HG02943 (cell line): ENCODE data around the gene ANKS1A.

Source experiments
- ATAC-seq: cut with Tn5 transposase; IDR thresholded peaks from one replicate; pipeline ENCODE4 v1.9.1; 2021; ENCODE audit warnings: mild to moderate bottlenecking, low read depth, moderate library complexity; ENCODE audit not compliant: unreplicated experiment

Gene ANKS1A

DNA sequence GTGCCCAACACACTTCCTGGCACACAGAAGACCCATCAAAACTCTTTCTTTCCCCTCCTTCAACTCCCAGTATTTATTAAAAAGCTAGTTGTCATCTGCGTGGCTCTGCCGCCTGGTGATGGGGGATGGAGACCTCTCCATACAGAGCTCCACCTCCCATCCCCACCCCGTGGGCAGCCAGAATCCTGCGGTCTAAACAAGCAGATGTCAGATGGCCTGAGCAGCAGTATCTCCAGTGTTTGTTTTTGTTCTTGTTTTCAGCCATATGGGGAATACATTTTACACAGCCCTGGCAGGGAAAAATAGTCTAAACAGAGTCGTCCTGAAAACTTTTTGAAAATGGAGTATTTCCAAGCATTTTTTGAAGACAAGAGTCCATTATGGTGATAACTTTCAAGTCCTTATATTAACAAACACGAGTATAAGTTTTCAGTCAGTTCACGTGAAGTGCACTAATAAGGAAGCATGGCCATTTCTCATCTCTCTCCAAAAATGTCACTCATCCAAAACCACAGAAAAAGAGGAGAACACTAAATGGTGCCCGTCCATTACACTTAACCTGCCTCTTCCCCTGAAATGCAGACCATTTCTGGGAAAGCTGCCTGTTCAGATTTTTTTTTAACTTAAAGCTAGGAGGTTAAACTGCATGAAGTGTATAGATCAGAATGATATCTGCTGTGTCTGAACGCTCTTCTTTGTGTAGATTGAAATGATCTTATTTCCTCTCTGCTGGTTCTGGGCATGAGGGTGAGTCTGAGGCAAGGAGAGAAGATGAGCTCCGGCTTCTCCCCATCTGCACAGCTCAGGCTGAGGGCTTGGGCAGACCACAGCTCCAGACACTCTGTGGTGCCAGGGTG lies 161.1 kb downstream of the ANKS1A start:
- ATAC-seq = no peak

DNA sequence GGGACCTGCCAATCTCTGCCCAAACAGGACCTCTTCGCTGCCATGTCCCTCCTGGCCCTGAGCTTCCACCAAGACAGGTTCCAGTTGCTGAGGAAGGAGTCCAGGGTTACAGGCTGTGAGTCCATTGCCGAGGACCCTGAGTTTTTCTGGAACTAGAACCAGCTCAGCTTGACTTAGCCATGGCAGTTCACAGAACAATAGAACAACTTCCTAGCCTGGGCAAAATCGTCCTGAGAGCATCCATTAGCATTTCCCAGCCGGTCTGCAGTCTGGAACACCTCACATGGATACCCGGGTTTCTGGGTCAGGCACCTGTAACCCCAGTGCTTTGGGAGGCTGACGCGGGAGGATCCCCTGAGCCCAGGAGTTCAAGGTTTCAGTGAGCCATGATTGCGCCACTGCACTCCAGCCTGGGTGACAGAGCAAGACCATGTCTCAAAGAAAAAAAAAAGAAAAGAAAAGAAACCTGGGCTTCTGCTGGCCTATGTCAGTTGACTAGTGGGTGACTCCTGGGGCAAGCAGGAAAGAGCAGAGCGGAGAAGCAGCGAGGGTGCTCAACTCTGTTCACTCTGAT lies 161.8 kb downstream of the ANKS1A start:
- ATAC-seq = no peak

DNA sequence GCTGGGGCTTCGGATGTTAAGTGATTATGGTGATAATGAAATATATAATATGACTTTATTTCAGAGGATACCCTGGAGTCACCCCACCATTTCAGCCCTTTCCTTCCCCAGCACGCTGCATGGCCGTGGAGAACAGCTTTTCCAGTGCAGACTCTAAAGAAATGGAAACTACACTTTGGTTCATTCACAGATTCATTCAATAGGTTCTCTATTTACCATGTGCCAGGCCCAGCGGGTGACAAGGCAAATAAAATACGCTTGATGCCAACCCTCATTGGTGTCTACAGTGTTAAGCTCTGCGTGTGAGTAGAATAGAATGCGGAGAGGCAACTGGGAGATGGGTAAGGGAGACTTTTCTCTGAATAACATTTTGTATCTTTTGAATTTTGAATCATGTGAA lies 162.3 kb downstream of the ANKS1A start:
- ATAC-seq = no peak

DNA sequence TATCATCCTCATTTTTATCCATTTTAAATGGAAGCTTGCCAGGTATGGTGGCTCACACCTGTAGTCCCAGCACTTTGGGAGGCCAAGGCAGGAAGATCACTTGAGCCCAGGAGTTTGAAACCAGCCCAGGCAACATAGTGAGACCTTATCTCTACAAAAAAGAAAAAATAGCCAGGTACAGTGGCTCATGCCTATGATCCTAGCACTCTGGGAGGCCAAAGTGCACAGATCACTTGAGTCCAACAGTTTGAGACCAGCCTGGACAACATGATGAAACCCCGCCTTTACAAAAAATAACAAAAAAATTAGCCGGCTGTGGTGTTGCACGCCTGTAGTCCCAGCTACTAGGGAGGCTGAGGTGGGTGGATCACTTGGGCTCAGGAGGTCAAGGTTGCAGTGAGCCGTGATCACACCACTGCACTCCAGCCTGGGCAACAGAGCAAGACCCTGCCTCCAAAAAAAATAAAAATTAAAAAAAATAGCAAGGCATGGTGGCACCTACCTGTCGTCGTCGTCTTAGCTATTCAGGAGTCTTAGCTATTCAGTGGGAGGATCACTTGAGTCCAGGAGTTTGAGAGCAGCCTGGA lies 163.0 kb downstream of the ANKS1A start:
- no peak for ATAC-seq

DNA sequence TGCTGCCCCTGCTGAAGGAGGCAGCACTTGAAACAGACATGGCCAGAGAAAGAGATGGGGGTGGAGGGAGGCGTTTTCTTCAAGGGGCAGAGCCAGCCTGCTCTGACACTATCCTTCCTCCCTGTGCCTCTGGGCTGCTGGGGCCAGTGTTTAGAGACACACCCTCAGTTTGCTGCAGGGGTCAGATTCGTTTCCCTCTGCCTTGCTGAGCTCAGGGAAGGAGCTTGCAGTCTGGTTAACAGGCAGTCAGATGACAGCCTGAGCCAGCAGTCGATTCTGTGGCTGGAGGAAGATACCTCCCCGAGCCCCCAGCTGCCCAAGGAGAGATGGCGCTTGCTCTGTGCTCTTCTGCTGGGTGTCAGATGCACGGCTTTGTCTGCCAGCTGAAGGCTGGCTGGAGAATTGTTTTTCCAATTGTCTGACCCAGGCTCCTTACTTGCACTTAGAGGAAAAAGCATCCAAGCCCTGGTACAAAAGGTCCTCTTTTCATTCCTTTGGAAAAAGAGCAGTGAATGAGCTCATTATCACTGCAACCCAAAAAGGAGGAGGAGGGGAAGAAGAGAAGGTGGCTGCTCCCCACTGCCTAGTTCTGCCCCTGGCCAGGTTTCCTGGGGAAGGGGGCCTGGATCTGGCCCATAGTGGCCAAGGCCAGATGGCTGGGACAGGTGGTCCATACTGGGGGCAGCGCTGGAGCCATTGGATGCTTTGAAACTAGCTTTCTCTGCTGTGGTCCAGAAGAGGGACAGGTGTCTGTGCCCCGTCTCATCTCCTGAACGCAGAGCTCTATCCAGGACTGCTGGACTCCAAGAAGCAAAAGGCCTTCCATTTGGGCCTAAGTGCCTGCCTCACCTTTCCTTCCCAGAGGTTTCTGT lies 163.9 kb downstream of the ANKS1A start:
- ATAC-seq = no peak

- ATAC-seq = no peak
Measured at GRCh38 chr6:35053701-35054100, 164.6 kb downstream of the ANKS1A start.

- ATAC-seq = no peak
Measured at GRCh38 chr6:35054106-35054742, 165.2 kb downstream of the ANKS1A start.

DNA sequence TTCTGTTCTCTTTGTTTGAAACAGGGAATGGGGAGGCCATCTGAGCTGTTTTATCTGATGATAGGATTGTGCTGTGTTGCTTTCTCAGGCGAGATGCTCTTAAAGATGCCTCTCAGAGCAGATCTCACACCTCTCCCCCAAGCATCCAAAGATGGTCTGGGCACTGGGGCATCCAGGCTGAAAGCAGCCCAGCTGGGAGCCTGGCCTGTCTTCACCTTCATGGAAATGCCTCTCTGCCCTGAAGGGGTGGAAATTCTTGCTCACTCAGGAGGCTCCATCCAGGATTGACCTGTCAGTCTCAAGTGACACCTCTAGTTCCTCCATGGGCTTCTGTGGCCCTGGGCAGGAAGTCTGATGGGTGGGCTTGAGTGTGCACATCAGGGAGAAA lies 165.7 kb downstream of the ANKS1A start:
- ATAC-seq = no peak

- no peak for ATAC-seq
Measured at GRCh38 chr6:35055891-35056290, 166.8 kb downstream of the ANKS1A start.

DNA sequence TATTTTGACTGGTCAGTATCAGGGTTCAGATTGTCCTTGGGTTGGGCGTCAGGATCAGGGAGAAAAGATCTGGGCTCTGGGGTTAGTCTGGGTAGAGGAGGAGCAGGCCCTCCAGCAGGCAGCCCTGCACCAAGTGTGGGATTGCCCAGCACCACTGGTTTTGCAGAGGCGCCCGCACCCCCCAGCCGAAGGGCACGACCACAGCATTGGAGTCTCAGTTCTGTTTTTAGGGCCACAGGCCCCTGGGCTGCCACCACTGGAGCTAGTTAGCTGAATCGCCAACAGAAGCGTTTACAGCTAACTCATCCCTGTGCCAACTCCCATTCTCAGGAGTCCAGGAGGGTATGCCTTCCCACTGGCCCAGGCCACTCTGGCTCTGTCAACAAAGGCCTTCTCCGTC lies 167.9 kb downstream of the ANKS1A start:
- no peak for ATAC-seq

GRCh38 chr6:35057449-35058357 lies 168.6 kb downstream of the ANKS1A start:
- ATAC-seq = no peak

DNA sequence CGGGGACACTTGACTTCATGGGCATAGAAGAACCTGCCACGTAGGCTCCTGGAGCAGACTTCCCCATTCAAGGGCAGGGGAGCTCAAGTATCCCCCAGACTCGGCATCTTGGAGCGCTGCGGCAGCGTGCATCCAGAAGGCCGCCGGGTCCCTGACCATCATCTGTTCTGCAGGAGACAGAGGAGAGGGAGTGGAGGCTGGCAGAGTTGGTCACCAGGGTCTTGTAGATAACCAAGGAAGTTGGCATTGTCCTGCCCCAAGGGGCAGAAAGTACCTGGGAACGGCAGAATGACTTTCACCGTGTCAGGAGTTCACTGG lies 169.3 kb downstream of the ANKS1A start:
- no peak for ATAC-seq

- ATAC-seq = no peak
Measured at GRCh38 chr6:35058865-35059522, 169.9 kb downstream of the ANKS1A start.

DNA sequence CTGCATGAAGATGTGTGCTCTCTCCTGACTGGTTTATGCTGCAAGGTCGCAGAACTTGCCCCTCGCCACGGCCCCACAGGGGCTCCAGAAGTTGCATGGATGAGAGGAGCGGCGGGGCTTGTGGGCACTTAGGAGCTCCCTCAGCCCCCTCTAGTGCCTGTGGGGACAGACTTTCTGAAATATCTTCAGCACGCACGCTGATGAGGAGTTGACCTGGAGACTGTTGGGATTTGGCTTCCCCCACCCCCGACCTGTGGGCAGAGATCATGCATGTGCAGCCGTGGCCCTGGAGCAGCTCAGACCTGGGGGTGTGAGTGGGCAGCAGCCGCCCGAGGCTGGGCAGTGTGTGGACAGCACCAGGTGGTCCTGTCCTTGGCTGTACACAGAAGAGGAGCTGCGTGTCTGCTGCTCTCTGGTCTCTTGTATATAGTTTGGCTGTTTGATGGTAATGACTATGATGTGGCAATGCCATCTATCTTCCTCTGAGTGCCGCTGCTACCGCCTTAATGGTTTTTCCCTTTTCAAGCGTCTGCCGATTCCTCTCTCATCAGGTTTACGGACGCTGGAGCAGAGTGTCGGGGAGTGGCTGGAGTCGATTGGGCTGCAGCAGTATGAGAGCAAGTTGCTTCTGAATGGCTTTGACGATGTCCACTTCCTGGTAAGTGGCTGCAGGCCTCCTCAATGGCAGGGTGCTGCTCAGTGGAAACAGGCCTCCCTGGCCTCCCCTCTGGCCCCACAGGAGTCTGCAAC lies 170.7 kb downstream of the ANKS1A start:
- ATAC-seq = no peak

DNA sequence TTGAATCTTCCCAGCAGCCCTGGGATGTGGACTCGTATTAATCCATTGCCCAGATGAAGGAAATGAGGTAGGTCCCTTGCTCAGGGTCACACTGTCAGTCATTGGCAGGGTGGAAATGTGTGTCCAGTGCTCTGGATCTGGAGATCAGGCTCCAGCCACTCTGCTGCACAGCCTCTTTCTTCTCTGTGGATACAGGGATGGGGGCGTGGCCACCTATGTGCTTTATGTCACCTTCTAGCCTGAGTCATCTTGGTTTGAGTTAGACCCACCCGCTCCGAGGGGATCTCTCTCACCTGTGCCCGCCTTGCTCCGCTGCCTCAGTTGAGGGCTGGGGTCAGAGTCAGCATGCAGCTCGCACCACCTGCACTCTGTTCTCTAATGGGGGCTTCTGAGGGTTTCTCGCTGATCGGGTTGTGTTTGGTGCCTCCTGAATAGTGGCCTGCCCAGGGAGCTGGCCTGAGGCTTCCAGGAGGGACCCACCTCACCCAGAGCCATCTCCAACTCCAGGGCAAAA lies 172.1 kb downstream of the ANKS1A start:
- ATAC-seq = no peak

GRCh38 chr6:35061651-35062410 lies 172.8 kb downstream of the ANKS1A start:
- no peak for ATAC-seq
